GM18858 (cell line): ENCODE data around the gene REG1B.
"Not testable (repeated sequence)": the region's sequence is repeated elsewhere in the genome, so short reads cannot be mapped to it uniquely, and the experiment has no call there.

Source experiments
- ATAC-seq: cut with Tn5 transposase; IDR thresholded peaks from one replicate; pipeline ENCODE4 v1.9.1; 2021; ENCODE audit not compliant: unreplicated experiment

REG1B gene

DNA sequence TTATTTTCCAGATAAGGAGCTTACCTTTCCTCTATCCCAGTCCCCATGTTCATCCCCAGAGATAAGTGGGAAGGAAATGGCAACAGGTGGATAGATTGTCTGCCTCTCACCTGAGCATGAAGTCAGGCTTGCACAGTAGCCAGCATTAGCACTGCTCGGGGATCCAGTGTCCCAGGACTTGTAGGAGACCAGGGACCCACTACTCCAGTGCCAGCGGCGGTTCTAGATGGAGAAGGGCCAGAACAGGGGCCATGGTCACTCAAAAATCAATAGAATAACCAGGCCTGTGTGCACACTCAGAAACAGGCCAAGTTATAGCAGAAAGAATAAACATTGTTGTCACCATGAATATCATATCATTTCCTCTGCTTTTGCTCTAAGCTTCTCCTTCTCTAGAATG lies 2.4 kb downstream of the REG1B start:
- no peak for ATAC-seq

DNA sequence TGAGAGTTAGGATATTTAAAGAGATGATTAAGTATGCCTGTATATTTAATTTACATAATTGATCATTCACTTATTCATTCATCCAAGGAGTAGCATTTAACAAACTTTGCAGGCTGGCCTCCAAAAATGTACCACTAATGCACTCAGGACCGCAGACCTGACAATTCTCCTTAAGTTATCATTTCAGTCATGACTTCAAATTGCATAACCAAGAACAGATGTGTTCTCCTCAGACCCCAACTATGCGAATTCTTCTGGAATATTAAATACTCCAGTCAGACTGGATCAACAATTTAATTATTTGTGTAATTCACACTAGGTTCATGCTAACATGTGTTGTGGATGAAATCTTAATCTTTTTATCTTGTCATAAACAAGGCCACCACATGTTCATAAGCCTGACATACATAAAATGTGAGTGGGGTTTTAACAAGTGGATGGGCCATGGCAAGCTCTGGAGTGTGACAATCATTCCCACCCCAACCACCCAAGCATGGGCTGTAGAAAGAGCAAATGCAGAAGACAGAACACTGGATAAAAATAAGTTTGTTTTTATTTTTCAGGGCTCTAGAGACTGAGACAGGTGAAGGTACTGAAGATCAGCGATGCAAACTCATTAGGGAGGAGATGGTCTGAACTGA lies 3.2 kb downstream of the REG1B start:
- ATAC-seq, result no peak

- ATAC-seq, result no peak
These were observed 4.1 kb downstream of the REG1B start for GRCh38 chr2:79083597-79084251.

- ATAC-seq, result no peak
These were observed 4.8 kb downstream of the REG1B start for GRCh38 chr2:79082987-79083386.

DNA sequence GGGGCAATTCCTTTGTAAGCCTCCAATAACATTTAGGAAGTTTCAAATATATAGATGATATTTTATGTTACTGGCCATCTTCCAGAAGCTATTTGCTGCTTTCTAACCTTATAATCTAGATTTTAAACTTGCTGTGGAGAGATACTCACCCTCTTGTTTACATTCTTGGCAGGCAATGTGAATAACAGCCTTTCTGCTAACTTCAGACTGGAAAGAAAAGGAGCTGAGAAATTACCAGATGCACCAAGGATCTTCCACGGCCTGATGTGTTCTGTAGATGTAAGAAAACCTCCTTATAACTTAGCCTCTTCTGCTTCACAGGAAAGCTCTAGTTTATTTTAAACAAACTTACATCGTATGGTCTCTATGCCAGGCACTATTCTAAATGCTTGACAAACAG lies 16.7 kb downstream of the REG1B start:
- ATAC-seq, result no peak

- ATAC-seq, result no peak
These were observed 22.6 kb downstream of the REG1B start for GRCh38 chr2:79065201-79065600.

DNA sequence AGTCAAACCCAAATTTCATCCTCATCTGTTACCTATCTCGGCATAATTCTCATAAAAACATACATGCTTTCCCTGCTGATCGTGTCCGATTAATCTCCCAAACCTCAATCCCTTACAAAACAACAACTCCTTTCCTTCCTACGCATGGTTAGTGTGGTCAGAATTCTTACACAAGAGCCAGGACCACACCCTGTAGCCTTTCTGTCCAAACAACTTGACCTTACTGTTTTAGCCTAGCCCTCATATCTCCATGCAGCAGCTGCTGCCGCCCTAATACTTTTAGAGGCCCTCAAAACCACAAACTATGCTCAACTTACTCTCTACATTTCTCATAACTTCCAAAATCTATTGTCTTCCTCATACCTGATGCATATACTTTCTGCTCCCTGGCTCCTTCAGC lies 33.0 kb downstream of the REG1B start:
- ATAC-seq, result not testable (repeated sequence)

GRCh38 chr2:79053486-79053885 lies 34.3 kb downstream of the REG1B start:
- ATAC-seq, result not testable (repeated sequence)

DNA sequence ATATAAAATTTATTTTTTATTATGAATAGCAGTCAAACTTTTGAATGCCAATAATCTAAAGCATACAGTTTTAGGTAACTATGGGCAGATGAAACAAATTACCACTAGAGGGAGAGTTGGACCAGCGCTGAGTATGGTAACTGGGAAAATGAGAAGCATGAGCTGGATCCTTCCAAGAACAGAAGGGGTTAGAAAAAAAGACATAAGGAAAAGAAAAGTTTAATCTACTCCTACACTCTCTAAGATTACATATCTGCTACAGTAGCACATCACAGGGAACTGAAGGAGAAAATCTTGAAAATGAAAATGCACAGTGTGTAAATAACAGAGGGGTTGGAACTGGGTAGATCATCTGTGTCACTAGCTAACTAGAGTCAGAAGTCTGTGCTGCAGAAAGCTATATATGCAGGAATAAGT lies 46.8 kb downstream of the REG1B start:
- ATAC-seq, result no peak

DNA sequence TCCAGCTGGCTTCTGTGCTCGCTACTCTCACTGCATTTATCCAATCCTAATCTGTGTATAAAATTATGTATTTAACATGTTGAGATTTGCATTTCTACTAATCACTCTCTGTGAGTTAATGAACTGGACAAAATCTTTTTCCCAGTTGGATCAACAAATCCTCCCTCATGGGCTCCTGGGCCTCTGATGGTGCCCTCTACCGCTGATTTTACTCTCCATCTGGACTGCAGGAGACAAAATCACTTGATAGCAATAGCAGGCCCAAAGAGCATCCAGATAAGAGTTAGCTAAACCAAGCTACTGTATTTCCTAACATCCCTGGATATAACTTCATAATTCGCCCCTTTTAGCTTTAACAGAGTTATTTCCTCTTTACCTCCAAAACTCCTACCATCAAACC lies 47.8 kb downstream of the REG1B start:
- no peak for ATAC-seq
